PFSK-1 (cell line): ENCODE data around the gene TMEM117.

Experiments used
- REST ChIP-seq, 2 experiments: IDR thresholded peaks; 2 replicates each; pipeline versions ENCODE4 v1.6.1 to v1.8.0; 2011 to 2012; ENCODE audit warnings: low read depth in 2 of 2, low read length in 2 of 2, control low read depth in 1 of 2, inconsistent platforms in 1 of 2, mild to moderate bottlenecking in 1 of 2, moderate library complexity in 1 of 2; ENCODE audit not compliant: insufficient read depth in 1 of 2
- TAF1 ChIP-seq: IDR thresholded peaks from 2 replicates; pipeline ENCODE4 v1.6.1; 2012; ENCODE audit warnings: low read length, control low read depth, borderline replicate concordance; ENCODE audit not compliant: insufficient read depth

- TF ChIP-seq REST (IDR thresholded peaks at IDR 0.05; ENCODE audit: insufficient read depth in 1 of 2, low read depth in 2 of 2, low read length in 2 of 2) (no peak), TAF1 (no peak)
Observed at GRCh38 chr12:44387581-44387980, 551.7 kb downstream of the TMEM117 start.
